ENCODE measurements around the gene CEACAM1. TPM values are rescaled to one million over a fixed set of nuclear protein-coding genes. Genes with fewer than 3 reads are reported as not detected.
"Not testable (repeated sequence)": the region's sequence is repeated elsewhere in the genome, so short reads cannot be mapped to it uniquely, and the experiment has no call there.

CEACAM1 gene
- 1 to 10 TPM in 9 of 10 donors, under 1 TPM in 1; 0.79 to 3.7 (median 2.0) TPM for polyA plus RNA-seq (ENCODE audit: insufficient read length in 10 of 10)
- long read RNA-seq, donor 1 = 0 reads
- long read RNA-seq, donor 2 = 0 reads
- long read RNA-seq, donor 3 = 0 reads
- long read RNA-seq, donor 4 = 0 reads
- long read RNA-seq, donor 5 = 0 reads
- long read RNA-seq, donor 6, partial matches to known transcripts = 0 of 1 reads
- long read RNA-seq, donor 6, other reads (novel, unspliced or antisense) = 0 of 1 reads
- long read RNA-seq, donor 7, partial matches to known transcripts = 0 of 1 reads
- long read RNA-seq, donor 7, other reads (novel, unspliced or antisense) = 0 of 1 reads
- long read RNA-seq, donor 8 = 0 reads
- long read RNA-seq, donor 9 = 0 reads

DNA sequence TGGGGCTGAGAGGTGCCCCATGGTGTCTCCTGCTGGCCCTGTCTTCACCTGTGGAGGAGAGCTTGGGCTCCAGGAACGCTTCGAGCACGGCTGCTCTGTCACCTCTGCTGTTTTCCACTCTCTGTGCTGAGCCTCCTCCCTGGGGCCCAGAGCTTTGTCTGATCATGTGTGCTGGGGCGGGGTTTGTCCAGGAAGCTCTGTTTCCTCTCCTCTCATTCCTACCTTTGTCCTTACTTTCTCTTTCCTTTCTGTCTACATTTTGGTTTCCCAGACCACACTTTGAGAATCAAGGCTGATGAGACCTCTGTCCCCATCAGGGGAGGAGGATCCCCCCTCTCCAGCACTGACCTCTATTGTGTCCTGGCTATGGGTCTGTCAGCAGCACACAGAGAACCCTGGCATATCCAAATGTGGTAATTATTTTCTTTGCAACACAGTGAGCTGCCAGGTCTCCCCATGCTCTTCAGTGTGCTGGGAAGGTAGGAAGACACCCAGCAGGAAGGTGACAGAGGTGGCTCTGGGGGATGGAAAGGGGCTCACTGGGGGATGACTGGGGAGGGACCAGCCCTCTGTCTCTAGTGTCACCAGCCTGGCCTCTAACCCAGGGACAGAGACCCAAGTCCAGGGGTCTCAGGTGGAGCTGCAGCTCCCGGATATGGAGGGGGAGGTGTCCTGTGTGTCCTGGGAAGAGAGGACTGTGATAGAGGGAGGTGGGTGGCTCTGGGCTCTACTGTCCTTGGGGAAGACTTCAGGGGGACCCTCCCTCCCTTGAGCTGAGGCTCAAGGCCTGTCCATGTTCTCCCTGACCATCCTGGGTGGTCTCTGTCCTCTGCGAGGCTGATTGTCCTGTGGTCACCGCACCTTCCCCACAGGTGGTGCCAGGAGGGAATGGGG lies at the start of gene CEACAM1:
TSS of gene CEACAM1 (minus strand) at position 128 of the 894 bp plus-strand sequence. CDS start at position 21, 107 bp downstream.
- peak in 1 of 3 donors; percentile 31 for DNase-seq

DNA sequence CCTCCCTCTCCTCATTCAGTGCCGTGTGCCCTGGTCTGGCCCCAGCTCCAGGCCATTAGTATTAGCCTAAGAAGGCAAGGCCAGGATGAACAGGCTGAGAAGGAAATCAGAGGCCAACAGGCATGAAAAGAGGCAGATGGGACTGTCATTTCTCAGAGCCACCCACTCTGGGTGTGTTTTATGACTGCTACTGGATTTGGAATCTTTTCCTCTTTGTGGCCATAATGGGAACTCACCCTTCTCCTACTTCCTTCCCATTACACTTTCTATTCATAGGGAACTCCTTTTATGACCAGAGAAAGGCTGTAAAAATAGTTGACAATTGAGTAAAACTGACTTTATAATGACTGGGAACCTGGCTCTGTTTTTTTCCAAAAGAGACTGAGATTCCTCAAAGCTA lies 48.7 kb upstream of the CEACAM1 start:
- no peak for DNase-seq

DNA sequence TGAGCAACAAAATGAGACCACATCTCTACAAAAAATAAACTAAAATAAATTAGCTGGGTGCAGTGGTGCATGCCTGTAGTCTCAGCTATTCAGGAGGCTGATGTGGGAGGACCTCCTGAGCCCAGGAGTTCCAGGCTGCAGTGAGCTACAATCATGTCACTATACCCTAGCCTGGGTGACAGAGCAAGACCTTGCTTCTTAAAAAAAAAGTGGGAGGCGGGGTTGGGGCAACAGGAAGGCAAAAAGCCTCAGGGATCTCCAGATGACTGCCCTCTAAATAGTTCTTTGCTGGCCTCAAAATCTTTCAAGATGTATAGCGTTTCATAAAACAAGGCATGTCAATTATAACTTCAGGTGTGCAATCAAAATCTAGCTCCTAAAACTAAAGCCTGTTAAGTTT lies 48.0 kb upstream of the CEACAM1 start:
- DNase-seq = no peak

DNA sequence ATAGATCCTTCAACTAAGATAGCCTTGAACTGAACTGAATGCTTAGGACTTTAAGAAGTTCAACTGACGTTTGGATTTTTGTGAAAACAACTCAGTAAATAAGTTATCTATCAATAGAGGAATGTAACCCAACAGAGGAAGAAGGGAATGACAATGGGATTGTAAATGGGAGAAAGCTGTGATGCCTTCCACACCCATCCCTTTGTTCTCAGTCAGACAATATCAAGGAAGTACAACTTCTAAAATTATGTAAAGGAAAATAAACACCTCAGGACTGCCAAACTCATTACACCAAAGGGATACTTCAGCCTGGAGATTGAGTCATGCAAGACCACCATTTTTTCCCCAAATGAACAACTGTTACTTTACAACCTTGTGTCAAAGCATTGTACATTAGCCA lies 45.4 kb upstream of the CEACAM1 start:
- no peak for DNase-seq

DNA sequence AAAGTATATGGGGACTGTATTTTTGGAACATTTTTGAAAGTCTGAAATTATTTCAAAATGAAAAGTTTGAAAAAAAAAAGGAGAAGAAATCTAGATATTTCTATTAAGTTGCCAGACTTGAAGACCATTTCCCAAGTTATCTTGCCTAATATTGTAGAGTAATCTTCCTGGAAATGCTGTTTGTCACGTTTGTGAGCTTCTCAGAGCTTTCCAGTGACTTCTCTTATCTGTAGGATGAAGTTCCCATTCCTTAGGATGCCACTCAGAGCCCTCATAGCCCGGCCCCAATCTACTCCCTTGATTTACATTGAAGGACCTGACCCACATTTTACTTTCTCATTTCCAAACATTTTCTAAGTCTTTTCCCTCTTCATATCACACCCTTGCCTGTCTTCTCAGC lies 42.8 kb upstream of the CEACAM1 start:
- DNase-seq = no peak

DNA sequence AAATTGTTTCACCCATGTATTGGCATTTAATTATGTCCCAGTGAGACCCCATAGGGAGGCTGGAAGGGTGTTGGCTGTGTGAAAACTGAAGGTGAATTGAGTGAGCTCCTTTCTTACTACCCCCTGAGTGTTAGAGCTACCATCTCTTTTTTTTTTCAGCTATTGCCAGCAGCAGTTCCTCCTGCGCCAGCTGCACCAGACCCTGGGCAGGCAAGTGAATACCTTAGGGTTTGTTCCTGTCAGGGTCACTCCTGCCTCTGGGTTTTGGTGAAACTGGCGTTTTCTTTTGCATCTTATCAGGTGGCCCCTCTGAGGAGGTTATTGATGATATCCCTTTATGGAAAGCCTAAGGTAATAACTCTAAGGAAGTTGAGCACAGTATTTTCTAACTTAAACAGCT lies 40.9 kb upstream of the CEACAM1 start:
- DNase-seq = no peak

DNA sequence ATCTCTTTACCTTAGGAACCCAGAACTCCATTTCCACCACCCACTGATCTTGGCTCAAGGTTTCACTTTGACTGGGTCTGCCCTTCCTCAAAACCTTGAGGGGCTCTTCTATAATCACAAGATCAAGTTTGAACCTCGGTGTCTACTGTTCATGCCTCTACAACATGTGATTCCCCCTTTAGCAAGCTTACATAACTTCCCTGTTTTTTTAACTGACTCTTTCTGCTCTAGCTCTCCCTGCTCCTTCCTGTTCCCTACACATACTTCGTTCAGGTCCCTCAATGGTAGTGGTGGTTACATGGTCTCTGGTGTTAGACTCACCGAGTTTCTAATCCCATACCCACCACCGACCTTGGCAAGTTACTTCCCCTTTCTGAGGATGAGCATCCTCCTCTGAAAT lies 39.7 kb upstream of the CEACAM1 start:
- no peak for DNase-seq

DNA sequence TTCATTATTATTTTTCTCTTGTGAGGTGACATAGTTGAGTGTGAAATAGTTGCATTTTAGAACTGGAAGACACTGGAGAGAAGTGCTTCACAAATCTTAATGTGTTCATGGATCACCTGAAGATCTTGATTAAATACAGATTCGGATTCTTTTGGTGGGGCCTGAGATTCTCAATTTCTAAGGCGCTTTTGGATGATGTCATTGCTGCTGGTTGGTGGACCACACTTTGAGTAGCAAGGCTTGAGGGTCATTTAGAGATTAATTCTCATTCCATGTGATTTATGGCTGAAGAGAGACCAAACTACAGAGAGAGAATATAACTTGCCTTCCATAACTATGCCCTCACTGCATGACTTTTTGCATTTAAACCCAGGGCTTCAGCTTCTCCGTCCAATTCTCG lies 39.3 kb upstream of the CEACAM1 start:
- no peak for DNase-seq

DNA sequence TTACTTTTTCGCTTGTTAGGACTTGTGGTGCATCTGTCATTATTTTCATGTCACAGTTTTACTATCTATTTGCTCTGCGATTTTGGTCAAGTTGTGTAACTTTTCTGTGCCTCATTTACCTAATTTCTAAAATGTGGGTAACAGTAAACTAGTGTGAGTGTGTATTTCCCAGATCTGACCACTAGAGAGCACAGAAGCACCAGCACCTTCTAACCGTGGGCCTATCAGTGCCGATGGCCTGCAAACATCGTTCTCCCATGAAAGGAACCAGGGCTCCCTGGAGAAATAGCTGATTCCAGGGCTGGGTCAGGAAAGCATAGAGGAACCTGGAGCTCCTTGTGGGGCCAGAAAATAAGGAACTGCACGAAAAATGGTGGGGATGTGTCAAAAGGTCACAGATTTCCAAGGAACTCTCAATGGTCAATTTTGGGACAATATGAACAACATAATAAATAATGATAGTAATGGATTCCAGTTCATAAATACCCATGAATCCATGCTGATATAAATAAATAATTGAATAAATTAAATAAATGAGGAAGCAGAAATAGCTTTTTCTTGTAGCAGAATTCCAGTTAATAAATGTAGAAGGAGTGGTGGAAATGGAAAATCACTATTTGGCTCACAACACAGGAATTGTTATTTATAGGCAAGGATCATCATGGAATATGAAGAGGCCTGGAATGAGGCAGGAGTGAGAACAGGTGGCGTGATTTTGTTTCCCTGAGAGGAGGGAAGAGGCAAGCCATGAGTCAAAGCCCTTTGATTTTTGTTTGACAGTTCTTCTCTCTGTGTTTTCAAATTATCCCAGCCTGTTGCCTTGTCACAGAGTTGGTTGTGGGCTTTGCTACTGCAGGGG lies 35.3 kb upstream of the CEACAM1 start:
- peak in 2 of 3 donors; percentile 15 to 29 for DNase-seq

DNA sequence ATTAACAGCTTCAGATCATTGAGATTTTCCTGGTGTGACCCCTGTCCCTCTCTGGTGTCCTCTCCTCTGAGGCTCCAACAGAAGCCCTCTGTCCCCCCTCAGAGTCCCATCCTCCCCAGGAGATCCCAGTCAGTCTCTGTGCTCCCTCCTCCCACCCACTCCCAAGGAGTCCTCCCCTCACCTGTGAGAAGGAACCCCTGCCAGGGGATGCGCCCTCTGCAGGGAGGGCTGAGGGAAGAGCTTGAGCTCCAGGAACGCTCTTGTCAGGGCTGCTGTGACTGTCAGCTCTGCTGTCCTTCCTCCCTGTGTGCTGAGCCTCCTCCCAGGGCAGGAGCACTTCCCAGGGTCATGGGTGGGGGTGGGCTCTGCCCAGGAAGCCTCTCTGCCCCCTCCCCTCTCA lies 33.2 kb upstream of the CEACAM1 start:
- DNase-seq = no peak

DNA sequence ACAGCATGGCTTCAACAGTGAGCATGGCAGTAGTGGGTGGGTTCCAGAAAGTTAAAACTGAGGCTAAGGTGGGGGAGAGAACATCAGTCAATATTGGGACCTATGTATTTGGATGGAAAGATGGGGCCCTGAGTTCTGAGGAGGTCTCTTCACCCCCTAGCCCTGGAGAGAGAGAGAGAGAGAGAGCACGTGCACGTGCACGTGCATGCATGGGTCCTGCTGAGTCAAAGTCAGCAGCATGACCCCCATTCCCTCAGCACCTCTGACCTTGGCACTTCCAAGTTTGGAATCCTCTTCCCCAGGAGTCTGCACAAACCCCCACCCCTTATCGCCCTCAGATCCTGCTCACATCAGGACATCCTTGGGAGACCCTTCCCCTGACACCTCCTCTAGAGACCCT lies 32.5 kb upstream of the CEACAM1 start:
- no peak for DNase-seq

DNA sequence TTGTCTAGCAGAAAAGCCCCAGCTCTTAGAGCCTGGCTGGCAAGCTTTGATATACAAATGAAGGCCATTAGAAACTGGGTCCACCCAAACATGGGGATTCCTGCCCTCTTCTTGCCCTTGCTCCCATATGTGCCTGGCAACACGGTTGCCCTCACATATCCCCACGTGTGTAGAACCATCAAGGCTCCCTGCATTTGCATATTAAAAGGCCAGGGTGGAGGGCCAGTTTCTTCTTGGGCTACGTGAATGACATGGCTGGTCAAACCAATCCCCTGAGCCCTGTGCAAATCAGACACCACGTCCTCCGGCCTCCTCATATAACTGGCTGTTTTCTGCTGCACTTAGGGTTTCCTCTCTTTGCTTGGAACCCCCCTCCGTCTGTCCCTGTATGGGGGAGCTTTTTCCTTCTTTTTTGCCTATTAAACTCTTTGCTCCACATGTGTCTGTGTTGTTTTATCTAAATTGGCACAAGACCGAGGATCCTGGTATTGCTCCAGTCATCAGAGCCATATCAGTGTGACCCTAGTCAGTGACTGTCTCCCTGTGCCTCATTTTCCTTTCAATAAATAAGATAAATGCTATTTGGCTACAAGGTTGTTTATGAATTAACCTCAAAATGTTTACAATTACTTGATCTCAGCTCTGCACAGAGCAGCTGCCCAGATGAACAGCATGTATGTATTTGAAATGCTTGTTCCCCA lies 30.3 kb upstream of the CEACAM1 start:
- no peak for DNase-seq

DNA sequence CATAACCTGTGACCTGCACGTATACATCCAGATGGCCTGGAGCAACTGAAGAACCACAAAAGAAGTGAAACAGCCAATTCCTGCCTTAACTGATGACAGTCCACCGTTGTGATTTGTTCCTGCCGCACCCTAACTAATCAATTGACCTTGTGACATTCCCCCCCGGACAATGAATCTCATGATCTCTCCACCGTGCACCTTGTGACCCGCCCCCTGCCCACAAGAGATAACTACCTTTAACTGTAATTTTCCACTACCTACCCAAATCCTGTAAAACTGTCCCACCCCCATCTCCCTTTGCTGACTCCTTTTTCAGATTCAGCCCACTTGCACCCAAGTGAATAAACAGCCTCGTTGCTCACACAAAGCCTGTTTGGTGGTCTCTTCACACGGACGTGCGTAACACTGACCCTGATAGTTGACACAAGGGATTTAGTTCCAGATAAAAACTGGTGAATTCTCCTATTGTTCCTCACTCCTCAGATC lies 29.1 kb upstream of the CEACAM1 start:
- DNase-seq = not testable (repeated sequence)

DNA sequence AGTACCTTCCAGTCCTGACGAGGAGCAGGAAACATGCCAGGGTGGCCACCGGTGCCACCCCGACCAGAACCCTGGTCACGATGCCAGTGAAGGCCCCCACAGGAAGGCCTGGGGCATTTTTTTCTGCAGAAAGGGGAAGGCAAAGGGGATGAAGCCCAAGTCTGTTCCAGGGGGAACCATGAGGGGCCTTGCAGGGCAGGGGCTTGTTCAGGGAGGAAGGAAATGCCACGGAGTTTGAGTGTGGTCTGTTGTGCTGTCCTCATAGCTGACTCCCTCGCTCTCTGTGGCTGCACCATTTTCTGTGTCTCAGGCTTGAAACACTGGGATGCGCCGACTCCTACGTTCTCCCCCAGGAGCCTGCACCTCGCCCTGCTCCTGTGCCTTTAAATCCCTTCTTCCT lies 27.5 kb upstream of the CEACAM1 start:
- no peak for DNase-seq

DNA sequence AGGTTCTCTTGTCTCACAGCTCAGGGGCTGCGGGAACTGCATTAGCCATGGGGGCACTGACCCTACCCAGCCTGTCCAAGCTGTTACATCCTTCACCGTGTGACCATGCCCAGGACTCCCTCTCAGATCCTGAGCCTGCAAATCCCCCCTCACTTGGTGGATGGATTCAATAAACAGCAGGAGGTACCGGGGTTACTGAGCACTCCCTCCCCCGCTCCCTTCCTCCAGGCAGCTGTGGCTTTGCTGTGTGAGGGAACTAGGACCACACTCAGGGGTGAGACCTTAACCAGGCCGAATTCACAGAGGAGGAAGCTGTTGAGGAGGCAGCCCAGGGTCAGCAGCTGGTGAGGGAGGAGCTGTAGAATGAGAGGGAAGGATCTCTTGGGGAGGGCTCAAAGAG lies 27.0 kb upstream of the CEACAM1 start:
- peak in 1 of 3 donors; percentile 53 for DNase-seq

DNA sequence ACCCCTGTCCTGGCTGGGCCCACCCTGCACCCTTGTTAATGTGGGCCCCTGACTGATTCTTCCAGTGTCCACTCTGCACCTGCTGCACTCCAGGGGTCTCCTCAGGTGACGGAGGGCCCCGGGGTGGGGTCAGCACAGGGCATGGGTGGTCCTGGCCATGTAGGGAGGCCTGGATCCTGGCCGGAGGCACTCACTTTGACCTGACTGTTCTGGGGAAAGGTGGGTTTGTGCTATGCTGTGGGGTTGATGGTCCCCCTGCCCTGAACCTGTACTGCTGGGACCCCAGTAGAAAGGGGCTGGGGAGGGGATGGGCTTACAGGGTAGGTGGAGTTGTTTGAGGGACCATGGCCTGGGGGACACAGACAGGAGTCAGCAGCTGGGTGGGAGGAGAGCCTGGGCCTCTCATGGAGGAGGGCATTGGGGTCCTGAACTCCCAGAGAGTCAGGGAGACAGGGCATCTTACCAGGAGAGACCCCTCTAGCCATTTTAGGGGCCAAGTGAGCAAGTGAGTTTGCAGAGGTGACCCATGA lies 25.8 kb upstream of the CEACAM1 start:
- DNase-seq = no peak

DNA sequence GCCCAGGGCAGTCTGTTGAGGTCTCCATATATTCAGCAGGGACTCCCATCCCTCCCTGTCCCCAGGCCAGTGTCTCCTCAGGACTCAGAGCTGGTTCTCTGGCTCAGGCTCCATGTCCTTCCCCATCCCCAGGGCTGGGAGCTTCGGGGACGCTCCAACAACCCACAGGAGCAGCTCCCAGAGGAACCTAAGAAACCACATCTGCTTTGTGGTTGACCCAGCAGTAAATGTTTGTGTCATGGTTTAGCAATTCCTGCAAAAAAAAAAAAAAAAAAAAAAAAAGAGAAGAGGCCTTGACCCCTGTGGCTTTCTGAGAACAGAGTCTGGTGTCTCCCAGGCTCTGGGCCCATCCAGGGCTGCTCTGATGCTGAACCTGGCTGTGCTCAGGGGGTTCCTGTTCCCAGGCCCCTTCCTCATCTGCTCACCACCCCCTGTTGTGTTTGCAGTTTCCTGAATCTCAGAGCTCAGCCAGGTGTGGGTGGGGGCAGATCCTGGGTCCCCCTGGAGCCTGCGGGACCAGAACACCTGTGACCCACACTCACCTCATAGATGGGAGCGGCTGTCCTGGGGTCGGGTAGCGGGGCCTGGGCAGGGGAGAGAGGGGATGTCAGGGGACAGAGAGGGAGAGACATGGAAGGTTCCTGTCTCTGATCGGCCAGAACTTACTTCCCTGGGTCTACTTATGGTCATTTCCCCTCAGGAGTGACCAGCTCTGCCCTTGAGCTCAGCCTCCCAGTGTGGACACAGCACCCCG lies 25.2 kb upstream of the CEACAM1 start:
- peak in 1 of 3 donors; percentile 30 for DNase-seq

DNA sequence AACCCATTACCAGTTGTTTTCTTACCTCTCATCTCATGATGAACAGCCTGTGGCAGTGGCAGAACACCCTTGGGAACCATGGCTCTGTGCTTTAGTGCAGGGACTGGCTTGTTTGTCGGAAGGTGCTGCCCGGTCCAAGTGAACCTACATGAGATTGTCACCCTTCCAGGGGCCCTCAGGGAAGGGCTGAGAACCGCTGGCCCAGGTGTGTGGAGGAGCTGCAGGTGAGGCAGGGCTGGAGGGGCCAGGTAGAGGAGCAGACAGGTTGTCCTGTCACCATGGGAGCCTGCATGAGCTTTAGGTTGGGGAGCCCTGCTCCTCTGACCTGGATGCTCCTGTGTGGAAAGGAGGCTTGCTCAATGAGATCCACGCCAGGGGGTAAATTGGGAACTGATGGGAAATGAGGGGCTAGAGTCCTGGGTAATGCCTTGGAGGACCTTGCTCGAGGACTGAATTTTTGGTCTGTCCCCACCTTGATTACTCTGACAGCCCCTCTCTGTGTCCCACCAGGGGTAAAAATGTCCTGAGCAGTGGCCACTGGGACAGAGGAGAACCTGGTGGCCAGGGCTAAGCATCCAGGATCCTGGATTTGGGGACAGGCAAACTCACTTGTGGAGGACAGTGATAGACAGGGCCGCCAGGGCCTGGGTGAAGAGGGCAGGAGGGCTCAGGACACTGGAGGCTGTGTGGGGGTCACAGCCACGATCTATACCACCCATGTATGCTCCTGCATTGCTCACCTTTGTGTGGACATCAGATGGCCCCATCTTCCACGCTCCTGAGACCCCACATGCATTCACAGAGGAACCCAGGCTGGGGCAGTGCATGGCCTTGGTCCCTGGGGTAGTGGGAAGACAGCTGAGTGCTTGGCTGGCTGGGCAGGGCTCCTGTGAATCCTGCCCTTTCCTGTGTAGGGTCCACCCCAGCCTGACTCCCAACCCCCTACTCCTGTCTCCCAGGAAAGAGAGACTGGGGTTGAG lies 24.1 kb upstream of the CEACAM1 start:
- DNase-seq = no peak

DNA sequence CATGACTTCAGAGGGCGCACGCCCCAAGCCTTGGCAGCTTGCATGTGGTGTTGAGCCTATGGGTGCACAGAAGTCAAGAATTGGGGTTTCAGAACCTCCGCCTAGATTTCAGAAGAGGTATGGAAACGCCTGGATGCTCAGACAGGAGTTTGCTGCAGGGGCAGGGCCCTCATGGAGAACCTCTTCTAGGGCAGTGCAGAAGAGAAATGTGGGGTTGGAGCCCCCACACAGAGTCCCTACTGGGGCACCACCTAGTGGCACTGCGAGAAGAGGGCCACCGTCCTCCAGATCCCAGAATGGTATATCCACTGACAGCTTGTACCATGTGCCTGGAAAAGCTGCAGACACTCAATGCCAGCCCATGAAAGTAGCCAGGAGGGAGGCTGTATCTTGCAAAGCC lies 22.2 kb upstream of the CEACAM1 start:
- not testable (repeated sequence) for DNase-seq

All from muscle of back (tissue), 13 donors.